ENCODE measurements around the gene FNDC3A. TPM values are rescaled to one million over a fixed set of nuclear protein-coding genes. Genes with fewer than 3 reads are reported as not detected.
A peak's percentile ranks its signal among the peaks of the same experiment; 100 is the strongest.

FNDC3A gene
- polyA plus RNA-seq, 1 of the 3 experiments (the other 2 are of a cell fraction), result 27.7 TPM

- H3K36me3 ChIP-seq (replicated peaks in 1 of 2; ENCODE audit: control insufficient read depth in 1 of 2, insufficient read depth in 2 of 2, low read length in 1 of 2), result peaks cover 0 to 10% of the 10 kb centered on the region in 2 experiments
- peaks cover 0 to 9% of the 10 kb centered on the region in 2 experiments; a peak in 2 of 4 replicates for H3K4me1 ChIP-seq (ENCODE audit: control insufficient read depth in 1 of 2, insufficient read depth in 2 of 2, low read depth in 1 of 2, low read length in 1 of 2)
- DNase-seq, result no peak
- no peak overlapping the region for H3K4me3 ChIP-seq (ENCODE audit: low read depth in 2 of 2, low read length in 1 of 2)
- H2AFZ ChIP-seq (ENCODE audit: low read depth), result no peak overlapping the region
- no peaks in the 10 kb centered on the region for H3K9me2 ChIP-seq
- CTCF ChIA-PET, result interaction anchor here (1.0 to 2.3 kb wide), 2 partner anchors 11 to 24 kb away, joined by 3 to 7 read pairs; no protein-coding TSS in a partner anchor
- peak overlapping the region in 1 of 2 experiments; percentile 71; a peak in 2 of 4 replicates for H3K27ac ChIP-seq (ENCODE audit: low read depth in 2 of 2, low read length in 1 of 2)
- H3K9me3 ChIP-seq, result no peaks in the 10 kb centered on the region
- no peak overlapping the region for H3K9ac ChIP-seq
- H3K27me3 ChIP-seq (ENCODE audit: insufficient read depth), result no peaks in the 10 kb centered on the region
- peaks cover 6% of the 10 kb centered on the region; the same call in 1 of the 2 replicates for H4K20me1 ChIP-seq (ENCODE audit: insufficient read depth)
- H3K79me2 ChIP-seq (ENCODE audit: insufficient read depth), result peaks cover 86% of the 10 kb centered on the region
- H3F3A ChIP-seq (replicated peaks; ENCODE audit: insufficient read depth), result peaks cover 27% of the 10 kb centered on the region
- 10% methylated on average over 2 of the region's 2 CpGs for WGBS (ENCODE audit: low lambda C conversion rate)
- POLR2A ChIA-PET, result no interaction called here
- peak overlapping the region; percentile 34; the same call in 1 of the 2 replicates for H3K4me2 ChIP-seq
- TF ChIP-seq ZBTB33 (IDR thresholded peaks at IDR 0.05; ENCODE audit: borderline replicate concordance, low read depth), result no peak
- no peak for TF ChIP-seq RFX5 (IDR thresholded peaks at IDR 0.05; ENCODE audit: low read length)
- no peak for TF ChIP-seq USF1 (IDR thresholded peaks at IDR 0.05; ENCODE audit: borderline replicate concordance, low read depth)
- TF ChIP-seq EP300 (IDR thresholded peaks at IDR 0.05; ENCODE audit: borderline replicate concordance in 1 of 2, low read depth in 1 of 2, low read length in 1 of 2), result peak; percentile 11 to 61; a peak in 1 of 4 replicates
- no peak for TF ChIP-seq MAX (IDR thresholded peaks at IDR 0.05; ENCODE audit: low read depth)
- no peak for TF ChIP-seq CTCF (IDR thresholded peaks at IDR 0.05)
- TF ChIP-seq TCF12 (IDR thresholded peaks at IDR 0.05), result peak; percentile 62
- no peak for TF ChIP-seq RCOR1 (IDR thresholded peaks at IDR 0.05; ENCODE audit: low read length)
- TF ChIP-seq TEAD4 (IDR thresholded peaks at IDR 0.05; ENCODE audit: borderline replicate concordance, insufficient read depth), result no peak
- TF ChIP-seq MXI1 (IDR thresholded peaks at IDR 0.05; ENCODE audit: low read depth, low read length), result no peak
- TF ChIP-seq FOXM1 (IDR thresholded peaks at IDR 0.05; ENCODE audit: low read depth), result no peak
- no peak for TF ChIP-seq REST (IDR thresholded peaks at IDR 0.05; ENCODE audit: low read depth, low read length)
- no peak for TF ChIP-seq CHD2 (IDR thresholded peaks at IDR 0.05; ENCODE audit: low read length, partially characterized antibody)
- TF ChIP-seq JUND (IDR thresholded peaks at IDR 0.05), result peak; percentile 78
- no peak for TF ChIP-seq RAD21 (IDR thresholded peaks at IDR 0.05; ENCODE audit: low read length)
- TF ChIP-seq IRF3 (IDR thresholded peaks at IDR 0.05; ENCODE audit: low read depth, low read length), result no peak
- no peak for TF ChIP-seq GABPA (IDR thresholded peaks at IDR 0.05; ENCODE audit: low read depth)
- no peak for TF ChIP-seq TAF1 (IDR thresholded peaks at IDR 0.05; ENCODE audit: borderline replicate concordance, low read depth, low read length)
- no peak for TF ChIP-seq SMC3 (IDR thresholded peaks at IDR 0.05; ENCODE audit: low read depth, low read length)
- TF ChIP-seq MEF2A (IDR thresholded peaks at IDR 0.05; ENCODE audit: borderline replicate concordance, low read depth), result peak; percentile 84
- TF ChIP-seq PBX3 (IDR thresholded peaks at IDR 0.05), result peak; percentile 92
- TF ChIP-seq FOXJ3 (CRISPR knock-in tag; IDR thresholded peaks at IDR 0.05), result no peak
- TF ChIP-seq NFIC (IDR thresholded peaks at IDR 0.05; ENCODE audit: borderline replicate concordance), result no peak
- no peak for TF ChIP-seq NRF1 (IDR thresholded peaks at IDR 0.05; ENCODE audit: low read depth, low read length)
These were observed 111.0 kb downstream of the FNDC3A start for GRCh38 chr13:49086722-49087121.

Measured in SK-N-SH (cell line).